Colon (tissue), 2 donors: ENCODE data around the gene EIF3K.
"Not testable (repeated sequence)": the region's sequence is repeated elsewhere in the genome, so short reads cannot be mapped to it uniquely, and the experiment has no call there.

Source experiments
- FAIRE-seq: peaks from 2 replicates; lab custom pipeline; 2012; peaks lifted over from hg19 to GRCh38; lab: Jason Lieb, UNC
- donor health status: control.
- donor health status: control.

The EIF3K gene

GRCh38 chr19:38619361-38620174 lies 580 bp downstream of the EIF3K start:
- no peak for FAIRE-seq

GRCh38 chr19:38624822-38625221 lies 5.8 kb downstream of the EIF3K start:
- no peak for FAIRE-seq

GRCh38 chr19:38626401-38626800 lies 7.4 kb downstream of the EIF3K start:
- no peak for FAIRE-seq

GRCh38 chr19:38629568-38629967 lies 10.6 kb downstream of the EIF3K start:
- no peak for FAIRE-seq

- not testable (repeated sequence) for FAIRE-seq
Observed at GRCh38 chr19:38631301-38631700, 12.3 kb downstream of the EIF3K start.

GRCh38 chr19:38631811-38632475 lies 13.0 kb downstream of the EIF3K start:
- FAIRE-seq = not testable (repeated sequence)

GRCh38 chr19:38632476-38633213 lies 13.7 kb downstream of the EIF3K start:
- FAIRE-seq = no peak

- FAIRE-seq = no peak
Observed at GRCh38 chr19:38634757-38635482, 15.9 kb downstream of the EIF3K start.

- no peak for FAIRE-seq
Observed at GRCh38 chr19:38635483-38636399, 16.8 kb downstream of the EIF3K start.

- no peak for FAIRE-seq
Observed at GRCh38 chr19:38638461-38638860, 19.5 kb downstream of the EIF3K start.

- no peak for FAIRE-seq
Observed at GRCh38 chr19:38639679-38640078, 20.7 kb downstream of the EIF3K start.

- no peak for FAIRE-seq
Observed at GRCh38 chr19:38640368-38640767, 21.4 kb downstream of the EIF3K start.

- no peak for FAIRE-seq
Observed at GRCh38 chr19:38642176-38642575, 23.2 kb downstream of the EIF3K start.

GRCh38 chr19:38644719-38645118 lies 25.7 kb downstream of the EIF3K start:
- FAIRE-seq = no peak

GRCh38 chr19:38647368-38647965 lies 28.5 kb downstream of the EIF3K start, which contains the start of gene ACTN4:
Gene ACTN4, plus strand, starts transcription at chr19:38647649. Its CDS starts 97 bp downstream, at chr19:38647746.
- no peak for FAIRE-seq

GRCh38 chr19:38647966-38648768 lies 29.2 kb downstream of the EIF3K start:
- no peak for FAIRE-seq

GRCh38 chr19:38648769-38649304 lies 29.8 kb downstream of the EIF3K start:
- no peak for FAIRE-seq

GRCh38 chr19:38649305-38650171 lies 30.6 kb downstream of the EIF3K start:
- no peak for FAIRE-seq
